ENCODE data around the gene WAPL. TPM values are rescaled to one million over a fixed set of nuclear protein-coding genes. Genes with fewer than 3 reads are reported as not detected.

The WAPL gene
- total and polyA plus RNA-seq, 2 of the 13 experiments (the other 11 are each of a cell fraction or from before 2014, with no cell fraction given) = 13.2 to 43.5 TPM

GRCh38 chr10:86397120-86397519 lies 124.5 kb downstream of the WAPL start (continued):
- TF ChIP-seq, protein P1, sequence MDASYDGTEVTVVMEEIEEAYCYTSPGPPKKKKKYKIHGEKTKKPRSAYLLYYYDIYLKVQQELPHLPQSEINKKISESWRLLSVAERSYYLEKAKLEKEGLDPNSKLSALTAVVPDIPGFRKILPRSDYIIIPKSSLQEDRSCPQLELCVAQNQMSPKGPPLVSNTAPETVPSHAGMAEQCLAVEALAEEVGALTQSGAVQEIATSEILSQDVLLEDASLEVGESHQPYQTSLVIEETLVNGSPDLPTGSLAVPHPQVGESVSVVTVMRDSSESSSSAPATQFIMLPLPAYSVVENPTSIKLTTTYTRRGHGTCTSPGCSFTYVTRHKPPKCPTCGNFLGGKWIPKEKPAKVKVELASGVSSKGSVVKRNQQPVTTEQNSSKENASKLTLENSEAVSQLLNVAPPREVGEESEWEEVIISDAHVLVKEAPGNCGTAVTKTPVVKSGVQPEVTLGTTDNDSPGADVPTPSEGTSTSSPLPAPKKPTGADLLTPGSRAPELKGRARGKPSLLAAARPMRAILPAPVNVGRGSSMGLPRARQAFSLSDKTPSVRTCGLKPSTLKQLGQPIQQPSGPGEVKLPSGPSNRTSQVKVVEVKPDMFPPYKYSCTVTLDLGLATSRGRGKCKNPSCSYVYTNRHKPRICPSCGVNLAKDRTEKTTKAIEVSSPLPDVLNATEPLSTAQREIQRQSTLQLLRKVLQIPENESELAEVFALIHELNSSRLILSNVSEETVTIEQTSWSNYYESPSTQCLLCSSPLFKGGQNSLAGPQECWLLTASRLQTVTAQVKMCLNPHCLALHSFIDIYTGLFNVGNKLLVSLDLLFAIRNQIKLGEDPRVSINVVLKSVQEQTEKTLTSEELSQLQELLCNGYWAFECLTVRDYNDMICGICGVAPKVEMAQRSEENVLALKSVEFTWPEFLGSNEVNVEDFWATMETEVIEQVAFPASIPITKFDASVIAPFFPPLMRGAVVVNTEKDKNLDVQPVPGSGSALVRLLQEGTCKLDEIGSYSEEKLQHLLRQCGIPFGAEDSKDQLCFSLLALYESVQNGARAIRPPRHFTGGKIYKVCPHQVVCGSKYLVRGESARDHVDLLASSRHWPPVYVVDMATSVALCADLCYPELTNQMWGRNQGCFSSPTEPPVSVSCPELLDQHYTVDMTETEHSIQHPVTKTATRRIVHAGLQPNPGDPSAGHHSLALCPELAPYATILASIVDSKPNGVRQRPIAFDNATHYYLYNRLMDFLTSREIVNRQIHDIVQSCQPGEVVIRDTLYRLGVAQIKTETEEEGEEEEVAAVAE (CRISPR knock-in tag; IDR thresholded peaks at IDR 0.05; ENCODE audit: borderline replicate concordance) = no peak
- no peak for TF ChIP-seq PAF1 (CRISPR knock-in tag; IDR thresholded peaks at IDR 0.05)

DNA sequence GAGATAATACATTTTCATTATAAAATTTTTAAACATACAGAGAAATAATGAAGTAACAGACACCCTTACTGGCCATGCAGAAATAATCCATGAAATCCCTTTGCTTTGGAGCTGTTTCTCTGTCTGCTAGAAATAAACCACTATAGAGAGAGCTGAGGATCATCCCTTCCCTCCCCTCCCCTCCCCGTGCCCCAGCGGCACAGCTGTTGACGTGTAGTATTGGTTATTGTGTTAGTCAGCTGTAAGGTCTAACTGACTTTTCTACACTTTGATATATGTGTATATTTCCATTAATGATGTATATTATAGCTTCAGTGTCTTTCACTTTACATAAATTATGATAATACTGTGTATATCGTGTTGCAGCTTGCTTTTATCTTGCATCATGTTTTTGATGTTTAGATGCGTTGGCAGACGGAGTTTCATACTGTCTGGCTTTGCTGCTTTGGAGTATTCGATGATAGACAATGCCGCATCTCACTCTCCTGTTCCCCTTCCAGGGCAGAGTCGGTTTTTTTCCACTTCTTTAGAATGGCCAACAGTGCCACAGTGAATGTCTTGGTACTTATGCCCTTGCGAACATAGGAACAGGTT lies 127.6 kb downstream of the WAPL start:
- Histone ChIP-seq H3K4me1 (ENCODE audit: insufficient read depth, low read length) (peaks cover 12% of the 10 kb centered on the region), H4K20me1 (ENCODE audit: insufficient read depth, low read length) (no peaks in the 10 kb centered on the region), H3K9ac (ENCODE audit: insufficient read depth, low read depth, low read length) (no peak overlapping the region), H3K36me3 (replicated peaks in 1 of 2; ENCODE audit: control insufficient read depth in 1 of 2, insufficient read depth in 2 of 2, low read length in 2 of 2) (no peaks in the 10 kb centered on the region), H3K4me3 (replicated peaks in 1 of 3; ENCODE audit: insufficient read depth in 1 of 3, low read depth in 2 of 3, low read length in 3 of 3) (no peak overlapping the region), H3K79me2 (ENCODE audit: insufficient read depth, low read length) (no peaks in the 10 kb centered on the region), H3K27ac (ENCODE audit: extremely low read length, insufficient read depth, low read length) (no peak overlapping the region), H2AFZ (ENCODE audit: low read length) (no peak overlapping the region), H3K9me3 (ENCODE audit: low read length) (no peaks in the 10 kb centered on the region), H3K27me3 (ENCODE audit: control insufficient read depth in 1 of 2, insufficient read depth in 2 of 2, low read length in 2 of 2) (peaks cover 5 to 32% of the 10 kb centered on the region in 2 experiments; a peak in 3 of 5 replicates), H3K4me2 (ENCODE audit: low read depth, low read length) (no peak overlapping the region)
- intact Hi-C loops (cut with micrococcal nuclease; ENCODE audit: unreplicated experiment) = no loop called here
- no TSS peak for BruUV-seq (replicated peaks)
- ATAC-seq = no peak
- in situ Hi-C loops (cut with HindIII; ENCODE audit: extremely low pct_ligation_motif_present, low pct_unique_long_range_greater_than_20kb) = no loop called here
- 29% methylated on average over 10 of the region's 10 CpGs for WGBS (ENCODE audit: low lambda C conversion rate)
- no peak for FAIRE-seq
- POLR2A ChIA-PET = no interaction called here
- CTCF ChIA-PET (ENCODE audit: low intra/inter-chr PET ratio, low total read pairs) = no interaction called here
- no peak for DNase-seq (ENCODE audit: low spot score)
- TF ChIP-seq, protein P2, sequence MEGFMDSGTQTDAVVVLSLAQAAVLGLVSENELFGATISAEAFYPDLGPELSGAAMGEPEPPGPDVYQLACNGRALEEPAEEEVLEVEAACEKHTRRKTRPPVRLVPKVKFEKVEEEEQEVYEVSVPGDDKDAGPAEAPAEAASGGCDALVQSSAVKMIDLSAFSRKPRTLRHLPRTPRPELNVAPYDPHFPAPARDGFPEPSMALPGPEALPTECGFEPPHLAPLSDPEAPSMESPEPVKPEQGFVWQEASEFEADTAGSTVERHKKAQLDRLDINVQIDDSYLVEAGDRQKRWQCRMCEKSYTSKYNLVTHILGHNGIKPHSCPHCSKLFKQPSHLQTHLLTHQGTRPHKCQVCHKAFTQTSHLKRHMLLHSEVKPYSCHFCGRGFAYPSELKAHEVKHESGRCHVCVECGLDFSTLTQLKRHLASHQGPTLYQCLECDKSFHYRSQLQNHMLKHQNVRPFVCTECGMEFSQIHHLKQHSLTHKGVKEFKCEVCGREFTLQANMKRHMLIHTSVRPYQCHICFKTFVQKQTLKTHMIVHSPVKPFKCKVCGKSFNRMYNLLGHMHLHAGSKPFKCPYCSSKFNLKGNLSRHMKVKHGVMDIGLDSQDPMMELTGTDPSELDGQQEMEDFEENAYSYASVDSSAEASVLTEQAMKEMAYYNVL (CRISPR knock-in tag; IDR thresholded peaks at IDR 0.05; ENCODE audit: borderline replicate concordance) = no peak
- TF ChIP-seq ZNF749 (CRISPR knock-in tag; IDR thresholded peaks at IDR 0.05; ENCODE audit: borderline replicate concordance) = no peak
- TF ChIP-seq SP4 (CRISPR knock-in tag; IDR thresholded peaks at IDR 0.05) = no peak
- TF ChIP-seq ZNF563 (CRISPR knock-in tag; IDR thresholded peaks at IDR 0.05) = no peak
- TF ChIP-seq MTF1 (CRISPR knock-in tag; IDR thresholded peaks at IDR 0.05) = no peak
- no peak for TF ChIP-seq KLF15 (CRISPR knock-in tag; IDR thresholded peaks at IDR 0.05; ENCODE audit: borderline replicate concordance)
- no peak for TF ChIP-seq SMAD9 (CRISPR knock-in tag; IDR thresholded peaks at IDR 0.05)
- no peak for TF ChIP-seq MIXL1 (CRISPR knock-in tag; IDR thresholded peaks at IDR 0.05)
- TF ChIP-seq ZNF432 (CRISPR knock-in tag; IDR thresholded peaks at IDR 0.05; ENCODE audit: borderline replicate concordance) = no peak
- TF ChIP-seq ZNF501 (CRISPR knock-in tag; IDR thresholded peaks at IDR 0.05) = no peak
- no peak for TF ChIP-seq SPEN (CRISPR knock-in tag; IDR thresholded peaks at IDR 0.05; ENCODE audit: low read depth)
- TF ChIP-seq, protein P3, sequence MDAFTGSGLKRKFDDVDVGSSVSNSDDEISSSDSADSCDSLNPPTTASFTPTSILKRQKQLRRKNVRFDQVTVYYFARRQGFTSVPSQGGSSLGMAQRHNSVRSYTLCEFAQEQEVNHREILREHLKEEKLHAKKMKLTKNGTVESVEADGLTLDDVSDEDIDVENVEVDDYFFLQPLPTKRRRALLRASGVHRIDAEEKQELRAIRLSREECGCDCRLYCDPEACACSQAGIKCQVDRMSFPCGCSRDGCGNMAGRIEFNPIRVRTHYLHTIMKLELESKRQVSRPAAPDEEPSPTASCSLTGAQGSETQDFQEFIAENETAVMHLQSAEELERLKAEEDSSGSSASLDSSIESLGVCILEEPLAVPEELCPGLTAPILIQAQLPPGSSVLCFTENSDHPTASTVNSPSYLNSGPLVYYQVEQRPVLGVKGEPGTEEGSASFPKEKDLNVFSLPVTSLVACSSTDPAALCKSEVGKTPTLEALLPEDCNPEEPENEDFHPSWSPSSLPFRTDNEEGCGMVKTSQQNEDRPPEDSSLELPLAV (CRISPR knock-in tag; conservative IDR thresholded peaks at IDR 0.05; ENCODE audit: low read depth) = no peak
- TF ChIP-seq ZNF7 (CRISPR knock-in tag; IDR thresholded peaks at IDR 0.05) = no peak
